ENCODE data around the gene SH3BGRL.

DNA sequence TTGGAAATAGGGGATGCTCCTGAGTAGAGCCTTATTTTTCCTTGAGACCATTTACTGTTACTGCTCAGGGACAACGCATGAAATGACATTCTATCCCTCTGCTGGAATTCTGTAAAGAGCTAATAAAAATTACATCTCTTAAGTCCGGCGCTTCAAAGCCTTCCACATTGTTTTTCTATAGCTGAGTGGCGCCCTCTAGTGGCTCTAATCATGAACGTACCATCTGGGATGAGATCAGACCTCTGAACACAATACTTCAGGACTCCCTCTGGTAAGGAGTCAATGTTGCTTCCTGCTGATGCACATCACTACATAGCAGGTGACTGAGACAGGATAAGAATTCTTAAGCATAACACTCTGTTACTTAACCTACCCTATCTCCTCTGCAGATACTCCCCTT, 6.2 kb upstream of the SH3BGRL start:
- TF ChIP-seq, protein P1, sequence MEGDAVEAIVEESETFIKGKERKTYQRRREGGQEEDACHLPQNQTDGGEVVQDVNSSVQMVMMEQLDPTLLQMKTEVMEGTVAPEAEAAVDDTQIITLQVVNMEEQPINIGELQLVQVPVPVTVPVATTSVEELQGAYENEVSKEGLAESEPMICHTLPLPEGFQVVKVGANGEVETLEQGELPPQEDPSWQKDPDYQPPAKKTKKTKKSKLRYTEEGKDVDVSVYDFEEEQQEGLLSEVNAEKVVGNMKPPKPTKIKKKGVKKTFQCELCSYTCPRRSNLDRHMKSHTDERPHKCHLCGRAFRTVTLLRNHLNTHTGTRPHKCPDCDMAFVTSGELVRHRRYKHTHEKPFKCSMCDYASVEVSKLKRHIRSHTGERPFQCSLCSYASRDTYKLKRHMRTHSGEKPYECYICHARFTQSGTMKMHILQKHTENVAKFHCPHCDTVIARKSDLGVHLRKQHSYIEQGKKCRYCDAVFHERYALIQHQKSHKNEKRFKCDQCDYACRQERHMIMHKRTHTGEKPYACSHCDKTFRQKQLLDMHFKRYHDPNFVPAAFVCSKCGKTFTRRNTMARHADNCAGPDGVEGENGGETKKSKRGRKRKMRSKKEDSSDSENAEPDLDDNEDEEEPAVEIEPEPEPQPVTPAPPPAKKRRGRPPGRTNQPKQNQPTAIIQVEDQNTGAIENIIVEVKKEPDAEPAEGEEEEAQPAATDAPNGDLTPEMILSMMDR (IDR thresholded peaks at IDR 0.05 in 4 of 5, conservative IDR thresholded peaks at IDR 0.05 in 1 of 5): peak in 4 of 5 experiments; percentile 32 to 53 (median 38)
- no peak for TF ChIP-seq POLR2A (IDR thresholded peaks at IDR 0.05)
